RWPE2 (cell line): ENCODE data around the gene LTBP4.

Experiments used
- ATAC-seq: fragments of 200-7000 bp; cut with Tn5 transposase; 3 replicates; pipeline ENCODE4 v1.9.1; 2021; ENCODE audit warnings: low read depth
- DNase-seq: peaks from one replicate; pipeline ENCODE4 v3.0.0-alpha.2; 2020; ENCODE audit warnings: low spot score
- H3K27ac ChIP-seq: fragments of 450-650 bp; 2 replicates; pipeline ENCODE4 v1.5.1; 2017; ENCODE audit warnings: mild to moderate bottlenecking; ENCODE audit not compliant: poor library complexity, severe bottlenecking
- H3K27me3 ChIP-seq: fragments of 250-450 bp; sonication (Bioruptor Pico); 2 replicates; pipeline ENCODE4 v1.5.1; 2021; ENCODE audit warnings: mild to moderate bottlenecking, moderate library complexity; ENCODE audit not compliant: insufficient read depth, poor library complexity, severe bottlenecking
- H3K36me3 ChIP-seq: fragments of 250-450 bp; sonication (Bioruptor Pico); 2 replicates; pipeline ENCODE4 v1.5.1; 2020; ENCODE audit warnings: low read depth, mild to moderate bottlenecking, moderate library complexity
- H3K4me1 ChIP-seq: fragments of 250-450 bp; sonication (Bioruptor Pico); 2 replicates; pipeline ENCODE4 v1.5.1; 2021; ENCODE audit warnings: mild to moderate bottlenecking, moderate library complexity; ENCODE audit not compliant: insufficient read depth, poor library complexity, severe bottlenecking
- H3K4me3 ChIP-seq: fragments of 250-450 bp; sonication (Bioruptor Pico); 2 replicates; pipeline ENCODE4 v1.5.1; 2021; ENCODE audit warnings: mild to moderate bottlenecking, moderate library complexity; ENCODE audit not compliant: severe bottlenecking
- H3K9me3 ChIP-seq: fragments of 250-450 bp; sonication (Bioruptor Pico); 2 replicates; pipeline ENCODE4 v1.5.1; 2021; ENCODE audit warnings: mild to moderate bottlenecking, moderate library complexity; ENCODE audit not compliant: severe bottlenecking
- TF ChIP-seq, protein P1 (sequence below): fragments of 450-650 bp; IDR thresholded peaks from one replicate; pipeline ENCODE4 v1.5.1; 2017; ENCODE audit warnings: mild to moderate bottlenecking, moderate library complexity; ENCODE audit not compliant: poor library complexity, severe bottlenecking

Gene LTBP4

DNA sequence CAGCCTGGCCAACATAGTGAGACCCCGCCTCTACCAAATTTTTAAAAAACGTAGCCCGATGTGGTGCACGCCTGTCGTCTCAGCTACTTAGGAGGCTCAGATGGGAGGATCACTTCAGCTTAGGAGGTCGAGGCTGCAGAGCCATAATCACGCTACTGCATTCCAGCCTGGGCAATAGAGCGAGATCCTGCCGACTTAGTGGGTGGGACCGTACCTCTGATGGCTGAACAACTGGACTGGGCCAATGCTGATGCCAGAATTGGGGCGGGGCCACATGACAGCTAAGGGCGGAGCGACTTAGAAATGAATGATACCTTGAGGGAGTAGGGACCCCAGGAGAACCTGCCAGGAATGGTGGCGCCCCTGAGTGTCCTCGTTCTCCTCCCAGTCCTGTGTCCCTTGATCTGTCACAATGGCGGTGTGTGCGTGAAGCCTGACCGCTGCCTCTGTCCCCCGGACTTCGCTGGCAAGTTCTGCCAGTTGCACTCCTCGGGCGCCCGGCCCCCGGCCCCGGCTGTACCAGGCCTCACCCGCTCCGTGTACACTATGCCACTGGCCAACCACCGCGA, 3.6 kb downstream of the LTBP4 start:
- TF ChIP-seq, protein P1, sequence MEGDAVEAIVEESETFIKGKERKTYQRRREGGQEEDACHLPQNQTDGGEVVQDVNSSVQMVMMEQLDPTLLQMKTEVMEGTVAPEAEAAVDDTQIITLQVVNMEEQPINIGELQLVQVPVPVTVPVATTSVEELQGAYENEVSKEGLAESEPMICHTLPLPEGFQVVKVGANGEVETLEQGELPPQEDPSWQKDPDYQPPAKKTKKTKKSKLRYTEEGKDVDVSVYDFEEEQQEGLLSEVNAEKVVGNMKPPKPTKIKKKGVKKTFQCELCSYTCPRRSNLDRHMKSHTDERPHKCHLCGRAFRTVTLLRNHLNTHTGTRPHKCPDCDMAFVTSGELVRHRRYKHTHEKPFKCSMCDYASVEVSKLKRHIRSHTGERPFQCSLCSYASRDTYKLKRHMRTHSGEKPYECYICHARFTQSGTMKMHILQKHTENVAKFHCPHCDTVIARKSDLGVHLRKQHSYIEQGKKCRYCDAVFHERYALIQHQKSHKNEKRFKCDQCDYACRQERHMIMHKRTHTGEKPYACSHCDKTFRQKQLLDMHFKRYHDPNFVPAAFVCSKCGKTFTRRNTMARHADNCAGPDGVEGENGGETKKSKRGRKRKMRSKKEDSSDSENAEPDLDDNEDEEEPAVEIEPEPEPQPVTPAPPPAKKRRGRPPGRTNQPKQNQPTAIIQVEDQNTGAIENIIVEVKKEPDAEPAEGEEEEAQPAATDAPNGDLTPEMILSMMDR, result no peak
- H3K4me1 ChIP-seq, result peaks cover 17% of the 10 kb centered on the region
- peak overlapping the region; percentile 38 for H3K4me3 ChIP-seq
- peak overlapping the region; percentile 82 for H3K27ac ChIP-seq
- no peaks in the 10 kb centered on the region for H3K27me3 ChIP-seq
- H3K9me3 ChIP-seq, result no peaks in the 10 kb centered on the region
- ATAC-seq, result no peak; the same call in 2 of the 3 replicates
- H3K36me3 ChIP-seq, result no peaks in the 10 kb centered on the region
- no peak for DNase-seq

DNA sequence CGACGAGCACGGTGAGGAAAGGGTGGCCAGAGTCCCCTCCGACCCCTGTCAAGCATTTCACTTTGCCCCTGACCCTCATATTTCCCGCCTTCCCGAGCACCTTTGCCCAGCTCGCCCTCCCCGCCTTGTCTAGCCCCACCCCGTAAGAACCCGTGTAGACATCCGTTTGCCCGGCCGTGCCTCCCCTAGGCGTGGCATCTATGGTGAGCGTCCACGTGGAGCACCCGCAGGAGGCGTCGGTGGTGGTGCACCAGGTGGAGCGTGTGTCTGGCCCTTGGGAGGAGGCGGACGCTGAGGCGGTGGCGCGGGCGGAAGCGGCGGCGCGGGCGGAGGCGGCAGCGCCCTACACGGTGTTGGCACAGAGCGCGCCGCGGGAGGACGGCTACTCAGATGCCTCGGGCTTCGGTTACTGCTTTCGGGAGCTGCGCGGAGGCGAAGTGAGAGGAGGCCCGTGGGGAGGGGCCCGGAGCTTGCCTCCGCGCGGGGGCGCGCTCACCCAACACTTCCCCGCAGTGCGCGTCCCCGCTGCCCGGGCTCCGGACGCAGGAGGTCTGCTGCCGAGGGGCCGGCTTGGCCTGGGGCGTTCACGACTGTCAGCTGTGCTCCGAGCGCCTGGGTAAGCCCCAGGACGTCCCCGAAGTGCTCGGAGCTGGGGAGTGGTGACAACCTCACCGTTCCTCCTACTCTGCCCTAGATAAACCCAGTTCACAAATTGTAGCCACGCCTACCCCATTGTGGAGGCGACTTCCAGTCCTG, 4.2 kb downstream of the LTBP4 start:
- DNase-seq (peak; percentile 97), ATAC-seq (peak; percentile 56)
- H3K36me3 ChIP-seq, result no peaks in the 10 kb centered on the region
- H3K27me3 ChIP-seq, result no peaks in the 10 kb centered on the region
- TF ChIP-seq, protein P1, result peak; percentile 57
- H3K27ac ChIP-seq, result peak overlapping the region; percentile 82
- peak overlapping the region; percentile 38 for H3K4me3 ChIP-seq
- H3K9me3 ChIP-seq, result no peaks in the 10 kb centered on the region
- H3K4me1 ChIP-seq, result peaks cover 17% of the 10 kb centered on the region

DNA sequence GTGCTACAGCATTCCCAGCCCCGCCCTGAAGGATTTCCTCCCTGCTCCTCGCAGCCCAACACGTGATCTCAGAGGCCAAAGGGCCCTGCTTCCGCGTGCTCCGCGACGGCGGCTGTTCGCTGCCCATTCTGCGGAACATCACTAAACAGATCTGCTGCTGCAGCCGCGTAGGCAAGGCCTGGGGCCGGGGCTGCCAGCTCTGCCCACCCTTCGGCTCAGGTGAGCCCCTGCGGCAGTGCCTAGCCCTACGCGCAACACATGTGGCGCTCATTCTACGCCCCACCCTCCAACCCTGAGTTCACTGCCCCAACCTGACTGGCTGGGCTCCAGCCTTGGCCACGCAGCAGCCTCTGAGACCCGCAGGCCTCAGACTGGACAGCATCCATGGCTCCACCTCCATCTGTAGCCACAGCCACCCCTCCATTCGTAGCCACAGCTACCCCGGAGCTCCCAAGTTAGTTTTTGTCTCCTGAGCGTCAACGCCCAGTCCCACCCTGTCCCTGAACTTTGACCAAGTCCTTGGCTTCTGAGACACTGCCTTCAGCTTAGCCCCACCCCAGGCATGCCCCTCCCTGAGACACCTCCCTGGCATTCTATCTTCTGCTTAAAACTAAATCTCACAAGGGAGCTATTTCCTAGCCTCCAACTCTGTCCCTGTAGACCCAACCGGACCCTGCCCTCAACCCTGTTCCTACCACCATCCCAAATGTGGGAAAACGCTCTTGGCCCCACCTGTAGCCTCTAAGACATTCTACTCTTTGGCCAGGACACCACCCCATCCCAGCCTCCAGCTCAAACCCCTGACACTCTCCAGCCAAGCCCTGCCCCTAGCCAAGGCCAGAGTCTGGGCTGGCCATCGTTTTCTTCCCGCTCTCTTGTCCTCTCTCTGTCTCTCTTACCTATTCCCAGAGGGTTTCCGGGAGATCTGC, 6.4 kb downstream of the LTBP4 start:
- peaks cover 4% of the 10 kb centered on the region; the same call in 1 of the 2 replicates for H3K36me3 ChIP-seq
- no peak overlapping the region for H3K27ac ChIP-seq
- peaks cover 14% of the 10 kb centered on the region for H3K4me1 ChIP-seq
- H3K9me3 ChIP-seq, result no peaks in the 10 kb centered on the region
- ATAC-seq, result no peak
- no peak overlapping the region for H3K4me3 ChIP-seq
- no peaks in the 10 kb centered on the region for H3K27me3 ChIP-seq
- DNase-seq, result no peak
- TF ChIP-seq, protein P1, result no peak

DNA sequence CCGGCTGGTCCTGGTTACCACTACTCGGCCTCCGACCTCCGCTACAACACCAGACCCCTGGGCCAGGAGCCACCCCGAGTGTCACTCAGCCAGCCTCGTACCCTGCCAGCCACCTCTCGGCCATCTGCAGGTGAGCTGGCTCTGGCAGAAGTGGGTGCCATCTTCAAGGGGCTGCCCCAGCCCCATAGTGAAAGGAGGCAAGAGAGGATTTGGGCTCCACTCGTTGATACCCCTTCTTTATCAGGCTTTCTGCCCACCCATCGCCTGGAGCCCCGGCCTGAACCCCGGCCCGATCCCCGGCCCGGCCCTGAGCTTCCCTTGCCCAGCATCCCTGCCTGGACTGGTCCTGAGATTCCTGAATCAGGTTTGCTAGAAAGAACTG, 7.1 kb downstream of the LTBP4 start:
- no peaks in the 10 kb centered on the region for H3K9me3 ChIP-seq
- no peak for DNase-seq
- H3K4me1 ChIP-seq, result peaks cover 8% of the 10 kb centered on the region
- H3K4me3 ChIP-seq, result no peak overlapping the region
- no peak overlapping the region for H3K27ac ChIP-seq
- H3K27me3 ChIP-seq, result no peaks in the 10 kb centered on the region
- H3K36me3 ChIP-seq, result peaks cover 4% of the 10 kb centered on the region; the same call in 1 of the 2 replicates
- TF ChIP-seq, protein P1, result no peak
- no peak for ATAC-seq
